HG02759 (cell line): ENCODE data around the gene ZBED4.

Source experiments
- ATAC-seq: cut with Tn5 transposase; IDR thresholded peaks from one replicate; pipeline ENCODE4 v1.9.1; 2021; ENCODE audit warnings: mild to moderate bottlenecking, moderate library complexity; ENCODE audit not compliant: unreplicated experiment

ZBED4 gene

DNA sequence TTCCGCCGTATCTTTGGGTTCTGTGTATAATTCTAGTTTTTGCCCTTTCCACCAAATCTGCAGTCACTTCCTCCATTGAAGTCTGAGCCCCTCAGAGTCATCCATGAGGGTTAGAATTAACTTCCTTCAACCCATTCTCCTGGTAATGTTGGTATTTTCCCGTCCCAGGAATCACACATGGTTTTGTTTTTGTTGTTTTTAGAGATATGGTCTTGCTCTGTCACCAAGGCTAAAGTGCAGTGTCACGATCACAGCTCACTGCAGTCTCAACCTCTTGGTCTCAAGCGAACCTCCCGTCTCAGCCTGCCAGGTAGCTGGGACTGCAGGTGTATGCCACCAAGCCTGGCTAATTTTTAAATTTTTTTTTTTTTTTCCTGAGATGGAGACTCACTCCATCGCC is 18.7 kb downstream of the ZBED4 start:
- no peak for ATAC-seq

DNA sequence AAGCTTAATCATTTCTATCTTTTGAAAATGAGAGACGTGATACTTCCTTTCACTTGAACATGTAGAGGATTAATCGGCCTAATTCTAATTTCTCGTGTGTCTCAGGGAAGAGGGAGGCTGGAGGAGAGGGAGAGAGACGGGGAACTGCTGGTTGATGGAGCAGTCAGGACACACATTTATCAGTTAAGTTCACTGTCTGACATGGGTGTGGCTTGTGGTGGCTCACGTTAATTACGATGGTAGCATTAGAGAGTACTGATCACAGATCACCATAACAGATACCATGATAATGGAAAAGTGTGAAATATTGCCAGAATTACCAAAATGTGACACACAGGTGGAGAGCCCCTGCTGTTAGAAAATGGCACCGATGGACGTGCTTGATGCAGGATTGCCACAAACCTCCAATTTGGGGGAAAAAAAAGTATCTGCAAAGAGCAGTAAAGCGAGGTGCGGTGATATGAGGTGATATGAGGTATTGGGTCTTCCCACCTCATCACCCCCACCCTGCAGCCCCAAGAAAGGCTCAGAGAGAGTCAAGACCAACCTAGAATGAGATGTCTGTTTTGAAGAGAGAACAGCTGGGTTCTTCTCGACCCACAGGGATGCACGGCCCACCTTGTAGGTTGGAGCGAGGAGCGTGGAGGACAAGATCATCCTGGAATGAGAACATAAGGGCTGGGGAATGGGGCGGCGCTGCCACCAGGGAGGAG is 19.7 kb downstream of the ZBED4 start:
- ATAC-seq = no peak

GRCh38 chr22:49877642-49878041 is 24.0 kb downstream of the ZBED4 start:
- no peak for ATAC-seq

DNA sequence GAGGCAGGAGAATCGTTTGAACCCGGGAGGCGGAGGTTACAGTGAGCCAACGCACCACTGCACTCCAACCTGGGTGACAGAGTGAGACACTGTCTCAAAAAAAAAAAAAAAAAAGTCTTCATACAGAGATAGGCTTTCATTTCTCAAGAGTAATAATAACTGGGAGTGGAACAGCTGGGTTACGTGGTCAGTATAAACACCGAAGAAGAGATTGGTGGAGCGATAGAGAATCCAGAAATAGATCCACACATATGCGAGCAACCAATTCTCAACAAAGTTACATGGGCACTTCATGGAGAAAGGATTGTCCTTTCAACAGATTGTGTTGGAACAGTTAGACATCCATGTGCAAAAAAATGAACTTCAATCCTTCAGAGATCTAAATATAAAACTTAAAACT is 24.6 kb downstream of the ZBED4 start:
- ATAC-seq = no peak

DNA sequence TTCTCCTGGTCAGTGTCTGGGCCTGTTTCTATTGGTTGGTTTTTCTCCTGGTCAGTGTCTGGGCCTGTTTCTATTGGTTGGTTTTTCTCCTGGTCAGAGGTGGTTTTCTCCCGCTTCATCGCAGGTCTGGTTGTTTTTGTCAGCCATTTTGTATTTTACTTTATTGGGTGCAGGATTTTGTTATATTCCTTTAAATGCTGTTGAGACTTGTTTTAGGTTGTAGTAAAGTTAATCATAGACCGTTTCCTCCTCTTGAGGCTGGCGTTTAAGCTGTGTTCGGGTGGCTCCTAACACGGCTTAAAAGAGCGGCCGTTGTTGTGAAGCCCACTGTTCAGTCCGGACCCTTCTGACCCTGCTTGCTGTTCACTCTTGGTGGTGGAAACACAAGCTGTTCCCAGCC is 26.2 kb downstream of the ZBED4 start:
- no peak for ATAC-seq

GRCh38 chr22:49880281-49880680 is 26.6 kb downstream of the ZBED4 start:
- no peak for ATAC-seq

GRCh38 chr22:49881856-49882255 is 28.2 kb downstream of the ZBED4 start:
- no peak for ATAC-seq

GRCh38 chr22:49882519-49883293 is 29.1 kb downstream of the ZBED4 start:
- no peak for ATAC-seq

DNA sequence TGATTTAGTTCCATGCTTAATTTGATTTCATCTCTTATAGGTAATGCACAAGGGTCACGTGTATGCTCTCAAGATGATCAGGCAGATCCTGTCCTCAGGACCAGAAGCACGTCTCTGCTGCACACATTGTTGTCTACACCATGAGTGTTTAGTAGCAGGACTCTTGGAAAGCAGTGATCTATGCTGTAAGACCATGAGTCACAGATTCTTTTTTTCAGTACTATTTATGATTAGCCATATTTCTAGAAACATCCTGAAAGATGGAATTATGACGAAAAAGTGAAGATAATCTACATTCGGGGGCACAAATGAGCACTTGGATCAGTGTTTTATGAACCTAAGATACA is 29.6 kb downstream of the ZBED4 start:
- no peak for ATAC-seq

DNA sequence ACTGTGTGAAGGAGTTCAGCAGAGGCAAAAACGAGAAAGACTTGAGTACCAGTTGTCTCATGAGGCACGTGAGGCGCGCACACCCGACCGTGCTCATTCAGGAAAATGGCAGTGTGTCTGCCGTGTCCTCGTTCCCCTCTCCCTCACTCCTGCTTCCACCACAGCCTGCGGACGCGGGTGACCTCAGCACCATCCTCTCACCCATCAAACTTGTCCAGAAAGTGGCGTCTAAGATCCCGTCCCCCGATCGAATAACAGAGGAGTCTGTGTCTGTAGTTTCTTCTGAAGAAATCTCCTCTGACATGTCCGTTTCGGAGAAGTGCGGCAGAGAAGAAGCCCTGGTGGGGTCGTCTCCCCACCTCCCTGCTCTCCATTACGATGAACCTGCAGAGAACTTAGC is 30.4 kb downstream of the ZBED4 start:
- ATAC-seq = no peak

- no peak for ATAC-seq
Observed at GRCh38 chr22:49884503-49885260, 31.0 kb downstream of the ZBED4 start.

DNA sequence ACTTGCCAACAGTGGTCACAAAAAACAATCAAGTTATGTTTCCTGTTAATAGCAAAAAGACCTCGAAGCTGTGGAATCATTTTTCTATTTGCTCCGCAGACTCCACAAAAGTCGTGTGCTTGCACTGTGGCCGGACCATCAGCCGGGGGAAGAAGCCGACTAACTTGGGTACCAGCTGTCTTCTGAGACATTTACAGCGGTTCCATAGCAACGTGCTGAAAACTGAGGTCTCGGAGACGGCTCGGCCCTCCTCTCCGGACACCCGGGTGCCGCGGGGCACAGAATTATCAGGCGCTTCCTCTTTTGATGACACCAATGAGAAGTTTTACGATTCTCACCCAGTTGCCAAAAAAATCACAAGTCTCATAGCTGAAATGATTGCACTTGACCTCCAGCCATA is 31.6 kb downstream of the ZBED4 start:
- ATAC-seq = no peak

DNA sequence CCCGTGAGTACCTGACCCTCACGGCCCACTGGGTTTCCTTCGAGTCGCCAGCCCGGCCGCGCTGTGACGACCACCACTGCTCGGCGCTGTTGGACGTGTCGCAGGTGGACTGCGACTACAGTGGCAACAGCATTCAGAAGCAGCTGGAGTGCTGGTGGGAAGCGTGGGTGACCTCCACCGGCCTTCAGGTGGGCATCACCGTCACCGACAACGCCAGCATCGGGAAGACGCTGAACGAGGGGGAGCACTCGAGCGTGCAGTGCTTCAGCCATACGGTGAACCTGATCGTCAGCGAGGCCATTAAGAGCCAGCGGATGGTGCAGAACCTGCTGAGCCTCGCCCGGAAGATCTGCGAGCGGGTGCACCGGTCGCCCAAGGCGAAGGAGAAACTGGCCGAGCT is 32.2 kb downstream of the ZBED4 start:
- no peak for ATAC-seq

DNA sequence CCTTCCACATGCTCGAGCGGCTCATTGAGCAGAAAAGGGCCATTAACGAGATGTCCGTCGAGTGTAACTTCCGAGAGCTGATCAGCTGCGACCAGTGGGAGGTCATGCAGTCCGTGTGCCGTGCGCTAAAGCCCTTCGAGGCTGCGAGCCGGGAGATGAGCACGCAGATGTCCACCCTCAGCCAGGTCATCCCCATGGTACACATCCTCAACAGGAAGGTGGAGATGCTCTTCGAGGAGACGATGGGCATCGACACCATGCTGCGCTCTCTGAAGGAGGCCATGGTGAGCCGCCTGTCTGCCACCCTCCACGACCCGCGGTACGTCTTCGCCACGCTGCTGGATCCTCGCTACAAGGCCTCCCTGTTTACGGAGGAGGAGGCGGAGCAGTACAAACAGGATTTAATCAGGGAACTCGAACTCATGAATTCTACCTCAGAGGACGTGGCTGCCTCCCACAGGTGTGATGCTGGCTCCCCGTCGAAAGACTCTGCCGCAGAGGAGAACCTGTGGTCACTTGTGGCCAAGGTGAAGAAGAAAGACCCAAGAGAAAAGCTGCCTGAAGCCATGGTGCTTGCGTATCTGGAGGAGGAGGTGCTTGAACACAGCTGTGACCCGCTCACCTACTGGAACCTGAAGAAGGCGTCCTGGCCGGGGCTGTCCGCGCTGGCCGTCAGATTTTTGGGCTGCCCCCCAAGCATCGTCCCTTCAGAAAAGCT is 32.9 kb downstream of the ZBED4 start:
- no peak for ATAC-seq

- no peak for ATAC-seq
Observed at GRCh38 chr22:49887064-49887451, 33.4 kb downstream of the ZBED4 start.

DNA sequence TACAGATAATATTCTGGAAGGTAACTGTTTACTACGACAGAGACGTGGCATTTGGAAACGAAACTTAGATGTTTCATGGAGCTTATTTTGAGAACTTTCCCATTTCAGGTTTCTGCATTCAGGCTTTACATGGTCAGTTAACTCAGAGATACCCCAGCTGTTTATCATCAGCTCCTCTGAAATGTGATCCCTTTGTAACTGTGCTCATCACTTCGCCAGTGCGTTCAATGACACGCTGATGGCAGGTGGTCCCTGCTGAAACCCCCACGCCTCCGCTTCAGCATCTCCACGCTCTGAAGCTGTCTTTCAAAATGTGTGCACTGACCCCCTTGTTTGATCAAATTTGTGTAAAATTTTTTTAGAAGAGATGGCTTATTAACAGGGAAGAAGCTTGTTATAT is 34.1 kb downstream of the ZBED4 start:
- no peak for ATAC-seq

DNA sequence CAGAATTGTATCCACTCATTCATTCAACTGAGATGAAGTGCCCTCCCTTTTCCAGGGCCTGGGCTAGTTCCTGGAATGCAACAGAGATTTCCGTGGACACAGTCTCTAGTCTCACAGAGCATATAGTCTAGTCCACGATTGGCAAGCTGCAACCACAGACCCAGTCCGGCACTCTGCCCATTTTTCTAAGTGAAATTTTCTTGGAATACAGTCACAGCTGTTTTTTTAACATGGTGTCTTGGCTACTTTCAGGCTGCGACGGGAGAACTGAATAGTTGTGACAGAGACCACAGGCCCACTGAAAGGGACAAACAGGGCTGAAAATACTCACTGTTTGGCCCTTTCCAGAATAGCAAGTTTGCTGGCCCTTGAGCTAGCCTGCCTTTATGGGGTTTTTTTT is 35.4 kb downstream of the ZBED4 start:
- ATAC-seq = no peak

GRCh38 chr22:49892226-49892899 is 38.7 kb downstream of the ZBED4 start:
- ATAC-seq = no peak

DNA sequence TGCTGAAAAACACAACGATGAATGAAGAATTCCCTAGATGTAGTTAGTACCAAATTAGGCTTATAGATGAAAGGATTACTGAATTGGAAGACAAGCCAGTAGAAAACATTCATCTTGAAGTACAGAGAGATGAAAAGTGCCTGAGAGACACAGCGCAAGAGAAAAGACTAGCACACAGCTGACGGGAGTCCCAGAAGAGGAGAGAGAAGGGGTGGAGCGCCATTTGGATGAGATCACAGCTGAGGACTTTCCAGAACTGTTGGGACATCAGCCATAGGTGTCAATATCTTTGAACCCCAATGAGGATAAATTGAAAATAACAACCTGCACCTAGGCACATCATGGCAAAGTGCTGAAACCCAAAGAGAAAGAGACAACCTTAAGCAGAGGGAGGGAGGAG is 39.4 kb downstream of the ZBED4 start:
- no peak for ATAC-seq

DNA sequence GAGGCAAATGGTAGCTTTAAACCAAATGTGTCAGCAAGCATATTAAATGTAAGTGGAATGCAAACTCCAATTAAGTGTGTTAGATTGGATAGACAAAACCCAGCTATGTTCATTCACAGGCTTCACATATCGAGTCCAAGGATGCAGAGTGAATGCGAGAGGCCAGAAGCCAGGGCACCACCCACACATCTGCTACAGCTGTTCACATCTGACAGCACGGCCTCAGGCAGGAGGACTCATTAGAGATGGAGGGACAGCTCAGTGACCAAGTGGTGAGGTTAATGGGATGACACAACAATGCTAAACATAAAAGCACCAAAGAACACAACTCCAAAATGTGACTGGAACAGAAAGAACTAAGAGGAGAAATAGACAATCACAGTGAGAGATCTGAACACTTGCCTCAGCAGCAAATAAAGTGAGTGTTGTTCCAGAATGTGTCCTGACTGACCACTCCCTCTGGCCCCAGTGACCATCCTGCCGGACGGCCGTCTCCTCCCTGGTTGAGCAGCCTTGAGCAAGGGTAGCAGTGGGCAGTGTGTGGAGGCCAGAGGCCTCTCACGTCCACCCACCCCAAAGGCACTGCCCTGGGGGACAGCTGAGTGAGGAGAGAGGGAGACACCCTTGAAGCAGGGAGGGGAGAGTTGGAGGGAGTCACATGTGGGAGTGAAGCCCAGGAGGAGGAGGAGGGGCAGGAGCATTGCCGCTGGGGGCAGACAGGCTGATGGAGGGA is 40.8 kb downstream of the ZBED4 start:
- ATAC-seq = no peak
